SKM-1 treated with dmso at 0.1 percent for 144 hours (cell line): ENCODE results near the gene RRN3.
A peak's percentile ranks its signal among the peaks of the same experiment; 100 is the strongest.
"Not testable (repeated sequence)": the region's sequence is repeated elsewhere in the genome, so short reads cannot be mapped to it uniquely, and the experiment has no call there.

Experiments
- DNase-seq: peaks from one replicate; lab custom pipeline; 2025; ENCODE audit not compliant: unreplicated experiment; lab: John Stamatoyannopoulos, UW

RRN3 gene

DNA sequence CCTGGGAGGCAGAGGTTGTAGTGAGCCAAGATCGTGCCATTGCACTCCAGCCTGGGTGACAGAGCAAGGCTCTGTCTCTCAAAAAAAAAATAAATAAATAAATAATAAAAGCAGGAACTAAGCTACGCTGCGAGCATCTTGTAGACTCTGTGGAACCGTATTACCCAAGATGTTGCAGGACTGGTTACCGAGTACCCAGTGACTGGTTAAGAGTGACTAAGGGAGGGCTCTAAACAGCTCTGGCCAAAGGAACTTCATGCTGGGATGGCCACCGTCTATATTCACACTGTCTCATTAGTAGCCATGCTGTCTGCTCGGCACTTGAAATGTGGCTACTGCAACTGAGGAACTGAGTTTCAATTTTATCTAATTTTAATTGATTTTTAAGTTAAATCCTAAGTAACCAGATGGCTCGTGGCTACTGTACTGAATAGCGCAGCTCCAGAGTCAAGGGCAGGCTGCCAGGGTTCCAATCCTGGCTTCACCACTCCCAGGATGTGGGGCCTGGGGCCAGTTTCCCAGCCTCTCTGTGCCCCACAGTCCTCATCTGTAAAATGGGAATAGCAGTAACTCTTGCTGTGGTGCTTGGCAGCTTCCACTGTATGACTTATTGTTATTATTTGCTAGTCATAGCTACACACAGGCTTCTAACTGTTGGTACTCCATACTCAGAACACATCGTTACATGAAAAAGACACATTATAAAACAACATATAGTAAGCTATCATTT, 41.2 kb downstream of the RRN3 start:
- no peak for DNase-seq

DNA sequence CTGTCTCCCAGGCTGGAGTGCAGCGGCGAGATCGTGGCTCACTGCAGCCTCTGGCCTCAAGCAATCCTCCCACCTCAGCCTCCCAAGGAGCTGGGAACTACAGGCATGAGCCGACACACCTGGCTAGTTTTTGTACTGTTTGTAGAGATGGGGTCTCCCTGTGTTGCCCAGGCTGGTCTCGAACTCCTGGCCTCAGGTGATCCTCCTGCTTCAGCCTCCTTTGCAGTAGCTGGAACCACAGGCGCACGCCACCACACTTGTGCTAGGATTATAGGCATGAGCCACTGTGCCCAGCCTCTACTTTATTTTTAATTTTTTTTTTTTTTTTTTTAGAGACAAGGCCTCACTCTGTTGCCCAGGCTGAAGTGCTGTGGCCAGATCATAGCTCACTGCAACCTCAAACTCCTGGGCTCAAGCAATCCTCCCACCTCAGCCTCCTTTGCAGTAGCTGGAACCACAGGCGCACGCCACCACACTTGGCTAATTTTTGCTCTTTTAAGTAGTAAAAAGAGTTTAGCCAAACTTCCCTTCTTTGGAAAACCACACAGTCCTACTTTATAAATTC, 42.6 kb downstream of the RRN3 start:
- DNase-seq = no peak

DNA sequence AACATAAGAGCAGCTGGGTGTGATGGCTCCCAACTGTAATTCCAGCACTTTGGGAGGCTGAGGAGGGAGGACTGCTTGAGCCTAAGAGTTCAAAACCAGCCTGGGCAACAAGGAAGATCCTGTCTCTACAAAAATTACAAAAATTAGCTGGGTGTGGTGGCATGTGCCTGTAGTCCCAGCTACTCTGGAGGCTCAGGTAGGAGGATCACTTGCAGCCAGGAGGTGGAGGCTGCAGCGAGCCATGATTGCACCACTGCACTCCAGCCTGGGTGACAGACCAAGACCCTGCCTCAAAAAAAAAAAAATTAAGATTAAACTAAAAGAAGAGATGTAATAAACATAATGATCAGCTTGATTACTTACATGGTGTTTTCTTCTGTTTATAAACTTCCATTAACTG, 43.6 kb downstream of the RRN3 start:
- DNase-seq = not testable (repeated sequence)

DNA sequence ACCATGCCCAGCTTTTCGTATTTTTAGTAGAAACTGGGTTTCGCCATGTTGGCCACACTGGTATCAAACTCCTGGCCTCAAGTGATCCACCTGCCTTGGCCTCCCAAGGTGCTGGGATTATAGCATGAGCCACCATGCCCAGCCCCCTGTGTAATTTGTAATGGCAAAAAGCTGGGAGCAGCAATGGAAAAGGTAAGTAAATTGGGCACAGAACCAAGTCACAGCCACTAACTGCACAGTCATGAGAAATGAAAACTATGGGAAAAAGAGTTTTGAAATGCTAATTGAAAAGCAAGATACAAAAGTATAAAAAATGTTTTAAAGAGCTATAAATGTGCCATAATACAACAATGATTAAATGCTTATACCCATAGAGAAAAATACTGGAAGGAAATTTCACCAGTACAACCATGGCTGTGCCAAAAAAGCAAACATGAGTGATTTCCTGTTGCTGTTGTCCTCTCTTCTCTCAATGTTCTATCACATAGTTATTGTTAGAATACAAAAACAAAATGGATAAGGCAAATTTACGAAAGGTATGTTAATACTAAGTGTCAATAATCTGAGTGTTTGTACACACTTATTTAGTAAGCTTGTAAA, 44.4 kb downstream of the RRN3 start:
- DNase-seq = no peak

DNA sequence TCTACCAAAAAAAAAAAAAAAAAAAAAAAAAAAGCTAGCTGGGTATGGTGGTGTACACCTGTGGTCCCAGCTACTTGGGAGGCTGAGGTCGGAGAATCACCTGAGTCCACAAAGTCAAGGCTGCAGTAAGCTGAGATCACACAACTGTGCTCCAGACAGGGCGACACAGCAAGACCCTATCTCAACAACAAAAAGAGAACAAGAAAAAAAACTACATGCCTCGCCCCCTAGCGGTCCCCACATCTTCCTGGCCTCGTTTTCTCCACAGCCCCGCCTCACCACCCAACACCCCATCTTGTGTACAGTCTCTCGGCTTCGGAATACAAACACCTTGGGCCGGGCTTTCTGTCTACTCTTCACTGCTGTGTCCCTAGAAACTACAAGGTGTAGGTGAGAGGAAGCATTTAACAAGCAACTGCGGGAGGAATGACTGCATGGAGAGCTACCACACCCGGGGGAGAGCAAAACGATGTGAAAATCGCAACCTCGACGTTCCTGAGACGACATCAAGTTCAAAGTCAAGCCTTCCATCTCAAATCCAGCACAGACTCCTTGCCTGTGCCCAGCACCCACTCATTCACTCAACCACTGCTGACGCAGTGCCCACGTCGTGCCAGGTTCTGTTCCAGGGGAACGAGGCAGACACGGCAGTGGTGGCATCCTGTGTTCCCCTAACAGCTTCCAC, 47.2 kb downstream of the RRN3 start:
- no peak for DNase-seq

DNA sequence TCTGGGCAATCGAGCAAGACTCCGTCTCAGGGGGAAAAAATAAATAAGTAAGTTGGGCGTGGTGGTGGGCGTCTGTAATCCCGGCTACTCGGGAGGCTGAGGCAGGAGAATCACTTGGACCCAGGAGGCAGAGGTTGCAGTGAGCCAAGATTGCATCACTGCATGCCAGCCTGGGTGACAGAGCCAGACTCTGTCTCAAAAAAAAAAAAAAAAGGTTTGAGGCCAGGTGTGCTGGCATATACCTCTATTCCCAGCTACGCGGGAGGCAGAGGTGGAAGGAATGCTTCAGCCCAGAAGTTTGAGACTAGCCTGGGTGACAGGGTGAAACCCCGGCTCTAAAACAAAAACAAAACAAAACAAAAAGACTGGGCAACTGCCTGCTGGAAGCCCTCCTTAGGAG, 48.8 kb downstream of the RRN3 start:
- DNase-seq = not testable (repeated sequence)

DNA sequence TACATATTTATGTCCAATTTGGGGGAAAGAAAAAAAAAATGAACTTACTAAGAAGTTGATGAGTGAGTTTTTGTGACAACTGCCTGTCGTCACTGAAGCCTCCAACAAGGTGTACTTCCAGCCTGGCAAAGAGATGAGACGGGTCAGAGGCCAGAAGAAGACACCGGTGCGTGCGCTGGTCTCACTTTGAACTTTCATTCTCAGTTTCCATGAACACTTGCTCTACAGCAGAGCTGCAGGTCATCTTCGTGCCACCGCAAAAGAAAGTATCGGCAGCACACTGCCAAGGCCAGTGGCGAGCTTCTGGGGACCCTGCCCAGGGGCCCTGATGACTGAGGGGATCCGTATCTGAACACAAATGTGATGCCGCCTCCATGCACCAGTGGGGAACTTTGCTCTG, 49.8 kb downstream of the RRN3 start:
- no peak for DNase-seq

DNA sequence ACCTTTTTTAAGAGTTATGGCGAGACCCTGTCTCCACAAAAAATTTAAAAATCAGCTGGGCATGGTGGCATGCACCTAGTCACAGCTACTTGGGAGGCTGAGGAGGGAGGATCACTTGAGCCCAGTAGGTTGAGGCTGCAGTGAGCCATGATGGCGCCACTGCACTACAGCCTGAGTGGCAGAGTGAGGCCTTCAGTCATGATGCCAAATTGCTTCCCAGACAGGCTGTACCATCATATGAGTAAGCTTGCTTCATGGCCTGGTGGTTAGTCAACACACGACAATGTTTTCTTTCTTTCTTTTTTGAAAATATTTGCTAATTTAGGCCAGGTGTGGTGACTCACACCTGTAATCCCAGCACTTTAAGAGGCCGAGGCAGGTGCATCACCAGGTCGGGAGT, 50.7 kb downstream of the RRN3 start:
- DNase-seq = no peak

DNA sequence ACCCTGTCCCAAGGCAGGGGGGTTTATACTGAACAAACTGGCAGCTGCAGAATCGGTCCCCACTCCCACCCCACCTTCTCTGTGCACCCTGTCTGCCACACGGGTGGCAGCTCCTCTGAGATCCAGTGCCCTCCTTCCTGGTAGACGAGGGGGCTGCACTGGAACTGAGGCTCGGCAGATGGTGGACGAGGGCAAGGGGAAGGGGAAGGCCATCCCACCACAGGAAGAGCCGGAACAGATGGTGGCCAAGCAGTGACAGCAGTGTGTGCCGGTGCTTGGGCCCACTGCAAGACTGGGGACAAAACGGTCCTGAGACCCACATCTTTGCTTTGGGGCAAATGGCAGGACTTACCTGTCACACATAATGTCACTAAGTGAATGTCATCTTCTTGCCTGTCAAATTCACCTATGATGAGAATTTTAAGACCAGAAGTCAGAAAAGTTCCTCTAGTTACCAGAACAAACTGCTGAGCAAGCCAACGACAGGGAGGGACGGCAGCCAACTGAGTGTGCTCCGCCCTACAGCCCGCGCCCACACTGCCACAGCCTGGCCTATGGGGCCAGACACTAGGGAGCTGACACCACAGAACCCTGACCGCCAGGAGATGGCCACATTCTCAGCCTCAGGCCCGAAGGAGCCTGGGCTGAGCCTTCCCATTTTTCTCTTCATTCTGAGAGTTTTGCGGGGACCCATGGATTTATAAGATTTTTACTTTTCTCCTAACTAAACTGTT, 52.6 kb downstream of the RRN3 start:
- DNase-seq = no peak

DNA sequence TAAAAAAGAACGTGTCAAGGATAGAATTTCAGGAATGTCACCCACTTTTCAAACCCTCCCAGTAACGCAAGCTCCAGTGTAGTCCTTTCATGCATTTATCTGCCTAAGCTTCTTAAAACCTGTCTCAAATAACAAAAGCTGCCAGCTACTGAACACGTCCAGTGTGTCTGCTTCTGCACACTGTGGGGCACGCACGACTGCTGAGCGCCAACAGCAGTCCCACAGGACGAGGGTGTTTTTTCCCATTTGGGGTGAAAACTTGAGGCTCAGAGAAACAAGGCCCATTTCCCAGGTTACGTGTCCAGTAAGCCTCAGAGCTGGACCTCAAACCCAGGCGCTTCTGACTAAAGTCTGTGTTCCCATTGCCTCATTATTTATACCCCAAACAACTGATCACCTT, 55.4 kb downstream of the RRN3 start:
- no peak for DNase-seq

DNA sequence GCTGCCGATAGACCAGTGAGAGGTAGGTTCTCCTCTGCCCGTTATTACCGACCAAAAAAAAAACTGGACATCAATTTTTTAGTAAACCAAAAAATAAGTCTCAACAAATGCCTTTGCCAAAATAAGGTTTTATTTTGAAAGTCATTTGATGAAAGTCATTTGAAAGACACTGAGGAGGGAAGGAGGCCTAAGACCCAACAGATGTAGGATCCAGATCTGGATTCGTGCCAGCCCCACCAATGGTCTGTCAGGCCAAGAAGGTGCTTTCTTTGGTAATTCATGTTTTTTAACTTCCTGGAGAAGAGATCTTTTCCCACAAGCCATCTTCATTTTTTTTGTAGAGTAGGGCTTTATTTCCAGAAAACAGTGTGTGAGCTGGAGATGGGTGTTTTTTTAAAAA, 56.3 kb downstream of the RRN3 start:
- no peak for DNase-seq

DNA sequence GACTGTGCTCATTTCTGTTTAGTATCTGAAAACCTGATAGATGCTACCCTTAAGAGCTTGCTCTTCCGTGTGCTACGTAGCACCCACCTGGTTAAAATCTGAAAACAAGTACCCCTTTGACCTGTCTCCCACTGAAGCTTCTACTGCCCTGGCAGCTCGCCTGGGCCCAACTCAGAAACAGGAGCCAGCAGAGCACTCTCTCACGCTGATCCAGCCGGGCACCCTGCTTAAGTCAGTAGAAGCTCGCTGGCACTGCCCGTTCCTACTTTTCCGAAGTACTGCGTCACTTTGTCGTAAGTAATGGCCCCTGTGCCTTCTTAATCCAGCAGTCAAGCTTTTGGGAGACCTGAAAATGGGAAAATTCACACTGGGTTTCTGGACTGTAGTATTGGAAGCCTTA, 57.1 kb downstream of the RRN3 start:
- no peak for DNase-seq

DNA sequence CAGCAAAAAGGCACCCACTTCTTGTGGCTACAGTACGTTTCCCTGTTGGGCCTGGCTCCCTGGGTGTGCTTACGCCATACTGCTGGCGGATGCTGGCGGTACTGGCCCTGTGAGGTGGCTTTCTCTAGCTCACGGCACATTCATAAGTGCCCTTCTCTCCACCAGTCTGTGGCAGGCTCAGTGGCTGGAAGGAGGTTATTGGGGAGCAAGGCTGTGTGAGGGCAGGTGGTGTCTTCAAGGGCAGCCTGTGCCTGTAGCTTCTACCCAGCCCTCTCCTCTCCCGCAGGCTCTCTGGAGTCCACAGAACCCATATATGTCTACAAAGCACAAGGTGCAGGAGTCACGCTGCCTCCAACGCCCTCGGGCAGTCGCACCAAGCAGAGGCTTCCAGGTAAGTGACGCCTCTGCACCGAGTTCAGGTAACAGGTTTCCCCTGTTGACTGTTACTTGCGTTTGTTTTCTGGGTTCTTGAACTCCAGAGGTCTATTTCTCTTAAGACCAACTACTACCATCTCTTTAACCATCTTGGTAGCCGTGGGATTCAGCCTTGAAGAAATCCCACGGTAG, 58.8 kb downstream of the RRN3 start:
- DNase-seq = no peak

DNA sequence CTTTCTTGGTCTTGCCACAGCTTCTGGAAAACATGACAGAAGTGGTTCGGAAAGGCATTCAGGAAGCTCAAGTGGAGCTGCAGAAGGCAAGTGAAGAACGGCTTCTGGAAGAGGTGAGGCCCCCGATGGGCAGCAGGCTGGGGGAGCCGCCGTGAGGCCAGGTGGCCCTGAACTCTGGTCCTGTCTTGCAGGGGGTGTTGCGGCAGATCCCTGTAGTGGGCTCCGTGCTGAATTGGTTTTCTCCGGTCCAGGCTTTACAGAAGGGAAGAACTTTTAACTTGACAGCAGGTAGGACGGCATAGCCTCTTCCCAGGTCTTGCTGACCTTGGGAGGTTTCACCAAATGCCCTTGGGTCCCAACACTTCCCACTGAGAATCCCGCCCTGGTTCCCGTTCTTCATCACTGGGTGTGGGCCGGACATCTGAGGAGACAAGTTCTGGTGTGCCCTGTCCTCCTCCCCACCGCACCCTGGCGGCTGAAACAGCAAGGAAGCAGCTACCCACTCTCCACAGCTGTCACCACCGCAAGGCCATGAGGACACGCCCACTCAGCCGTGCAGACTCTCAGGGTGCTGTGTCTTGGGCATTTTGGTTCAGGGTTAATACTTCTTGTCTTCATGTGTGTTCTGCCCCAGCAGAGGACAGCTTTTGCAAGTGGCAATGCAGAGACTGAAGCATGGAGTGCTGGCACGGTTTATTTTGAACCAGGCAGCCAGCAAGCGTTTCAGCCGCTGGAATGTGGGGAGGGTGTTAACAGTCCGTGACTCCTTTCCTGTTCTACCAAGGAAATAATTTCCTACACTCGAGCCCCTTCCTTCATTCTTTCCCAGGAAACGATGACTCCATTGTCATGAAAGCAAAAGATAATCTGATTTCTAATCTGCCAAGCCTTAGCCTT, 59.6 kb downstream of the RRN3 start:
- DNase-seq = no peak

DNA sequence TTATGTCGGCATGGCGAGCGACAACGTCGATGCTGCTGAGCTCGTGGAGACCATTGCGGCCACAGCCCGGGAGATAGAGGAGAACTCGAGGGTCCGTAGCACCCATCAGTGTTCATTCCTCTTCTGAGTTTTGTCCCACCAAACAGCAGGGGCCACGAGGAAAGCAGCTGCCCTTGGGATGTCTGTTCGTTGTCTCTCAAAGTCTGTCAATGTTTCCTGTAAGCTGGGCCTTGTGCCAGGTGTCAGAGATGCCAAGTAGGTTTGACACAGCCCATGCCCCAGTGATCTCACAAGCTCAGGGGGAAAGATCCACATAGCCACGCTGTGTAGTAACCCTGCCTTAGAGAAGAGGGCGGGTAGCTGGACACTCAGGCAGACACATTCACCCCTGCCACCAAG, 60.8 kb downstream of the RRN3 start:
- no peak for DNase-seq

DNA sequence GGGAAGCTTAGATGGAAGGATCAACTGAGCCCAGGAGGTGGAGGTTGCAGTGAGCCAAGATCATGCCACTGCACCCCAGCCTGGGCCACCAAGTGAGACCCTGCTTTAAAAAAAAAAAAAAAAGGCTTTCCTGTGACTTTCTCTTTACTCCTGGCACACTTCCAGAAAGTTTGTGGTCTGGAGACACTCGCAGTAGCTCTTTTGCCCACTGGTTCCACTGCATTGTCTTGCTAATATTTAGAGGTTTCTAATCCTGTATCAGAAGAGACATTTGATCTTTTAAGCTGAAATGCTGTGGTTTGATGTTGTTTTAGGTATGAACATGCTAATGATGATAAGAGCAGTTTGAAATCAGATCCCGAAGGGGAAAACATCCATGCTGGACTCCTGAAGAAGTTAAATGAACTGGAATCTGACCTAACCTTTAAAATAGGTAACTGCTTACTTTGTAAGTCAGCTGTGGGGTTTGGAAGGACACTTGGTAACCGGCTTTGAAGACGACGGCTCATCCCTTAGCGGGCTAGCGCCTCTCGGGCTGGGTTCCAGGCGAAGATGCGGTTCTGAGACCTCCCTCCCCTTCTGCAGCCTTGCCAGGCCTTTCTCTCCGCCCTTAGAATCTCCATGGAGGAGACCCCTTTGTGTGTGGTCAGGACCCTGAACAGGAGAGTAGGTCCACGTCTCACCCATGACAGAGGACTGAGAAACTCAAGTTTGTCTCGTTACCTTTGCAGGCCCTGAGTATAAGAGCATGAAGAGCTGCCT, 61.3 kb downstream of the RRN3 start:
- DNase-seq = no peak

DNA sequence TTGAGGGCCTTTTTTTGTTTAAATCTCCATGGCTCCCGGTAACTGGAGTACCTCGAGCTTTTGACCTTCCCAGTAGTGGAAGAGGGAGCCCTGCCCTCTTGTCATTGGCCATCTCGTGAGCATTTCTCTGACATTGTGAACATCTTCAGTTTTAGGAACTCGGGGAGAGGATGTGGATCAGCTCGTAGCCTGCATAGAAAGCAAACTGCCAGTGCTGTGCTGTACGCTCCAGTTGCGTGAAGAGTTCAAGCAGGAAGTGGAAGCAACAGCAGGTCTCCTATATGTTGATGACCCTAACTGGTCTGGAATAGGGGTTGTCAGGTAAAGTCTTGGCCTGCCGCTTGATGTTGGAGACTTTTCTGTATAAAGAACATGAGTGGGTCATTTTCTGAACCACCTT, 62.5 kb downstream of the RRN3 start:
- no peak for DNase-seq

DNA sequence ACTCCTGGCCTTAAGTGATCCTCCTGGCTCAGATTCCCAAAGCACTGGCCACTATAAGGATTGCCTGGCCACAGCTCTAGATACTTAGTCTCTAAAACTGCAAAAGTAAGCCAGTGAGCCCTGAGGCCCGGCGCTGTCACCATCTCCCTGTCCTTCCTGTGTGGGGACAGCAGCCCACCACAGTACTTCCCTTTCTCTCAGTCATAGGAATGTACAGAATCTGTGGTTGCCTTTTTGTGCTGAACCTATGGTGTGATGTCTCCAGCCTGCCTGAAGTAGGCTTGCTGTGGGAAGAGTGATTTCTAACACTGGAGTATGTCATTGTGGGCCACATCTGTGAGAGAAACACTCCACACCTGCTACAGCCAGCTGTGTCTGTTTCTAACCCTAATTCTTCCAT, 62.9 kb downstream of the RRN3 start:
- peak; percentile 42 for DNase-seq

DNA sequence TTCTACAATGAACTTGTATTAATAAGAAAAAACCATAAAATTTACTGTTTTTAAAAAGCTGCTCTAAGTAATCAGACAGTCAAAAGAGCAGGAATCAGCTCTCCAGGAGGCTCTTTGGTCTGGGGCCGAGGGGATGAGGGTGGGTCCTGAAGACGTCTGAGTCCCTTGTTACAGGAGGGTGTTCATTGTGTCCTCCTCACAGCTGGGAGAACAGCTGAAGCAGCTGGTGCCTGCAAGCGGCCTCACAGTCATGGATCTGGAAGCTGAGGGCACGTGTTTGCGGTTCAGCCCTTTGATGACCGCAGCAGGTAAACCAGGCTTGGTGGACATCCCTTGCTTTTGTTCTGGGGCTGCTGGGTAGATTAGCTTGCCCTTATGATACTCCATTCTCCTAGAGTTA, 64.3 kb downstream of the RRN3 start:
- not testable (repeated sequence) for DNase-seq
